IPS DF 4.7 (cell line): ENCODE measurements around the gene CDH4.
"Not testable (repeated sequence)": the region's sequence is repeated elsewhere in the genome, so short reads cannot be mapped to it uniquely, and the experiment has no call there.

Experiments
- DNase-seq: peaks from one replicate; pipeline ENCODE4 v3.0.0-alpha.2; 2013; ENCODE audit warnings: low spot score; ENCODE audit errors: extremely low read depth

CDH4 gene

GRCh38 chr20:61933481-61933950 lies 681.5 kb downstream of the CDH4 start:
- no peak for DNase-seq

GRCh38 chr20:61933951-61934715 lies 682.1 kb downstream of the CDH4 start:
- no peak for DNase-seq

GRCh38 chr20:61934716-61935530 lies 682.9 kb downstream of the CDH4 start:
- DNase-seq, result no peak

- no peak for DNase-seq
These were observed 684.1 kb downstream of the CDH4 start for GRCh38 chr20:61935926-61936700.

- no peak for DNase-seq
These were observed 684.7 kb downstream of the CDH4 start for GRCh38 chr20:61936701-61937131.

- no peak for DNase-seq
These were observed 685.3 kb downstream of the CDH4 start for GRCh38 chr20:61937146-61937962.

GRCh38 chr20:61937963-61938838 lies 686.1 kb downstream of the CDH4 start:
- DNase-seq, result no peak

GRCh38 chr20:61938839-61939690 lies 687.0 kb downstream of the CDH4 start:
- no peak for DNase-seq

- DNase-seq, result no peak
These were observed 687.8 kb downstream of the CDH4 start for GRCh38 chr20:61939691-61940360.

GRCh38 chr20:61940491-61940890 lies 688.4 kb downstream of the CDH4 start:
- DNase-seq, result no peak

- DNase-seq, result no peak
These were observed 689.1 kb downstream of the CDH4 start for GRCh38 chr20:61940976-61941720.

GRCh38 chr20:61941721-61942405 lies 689.8 kb downstream of the CDH4 start:
- no peak for DNase-seq

GRCh38 chr20:61942526-61942925 lies 690.5 kb downstream of the CDH4 start:
- no peak for DNase-seq

- not testable (repeated sequence) for DNase-seq
These were observed 692.9 kb downstream of the CDH4 start for GRCh38 chr20:61944967-61945366.

- not testable (repeated sequence) for DNase-seq
These were observed 693.4 kb downstream of the CDH4 start for GRCh38 chr20:61945495-61945894.

- not testable (repeated sequence) for DNase-seq
These were observed 696.0 kb downstream of the CDH4 start for GRCh38 chr20:61948056-61948455.
